ENCODE results near the gene LHX4. TPM values are rescaled to one million over a fixed set of nuclear protein-coding genes. Genes with fewer than 3 reads are reported as not detected.

The LHX4 gene
- total and polyA plus RNA-seq, 2 of the 8 experiments (the other 6 are each of a cell fraction or from before 2014, with no cell fraction given): 0.85 to 4.9 TPM

DNA sequence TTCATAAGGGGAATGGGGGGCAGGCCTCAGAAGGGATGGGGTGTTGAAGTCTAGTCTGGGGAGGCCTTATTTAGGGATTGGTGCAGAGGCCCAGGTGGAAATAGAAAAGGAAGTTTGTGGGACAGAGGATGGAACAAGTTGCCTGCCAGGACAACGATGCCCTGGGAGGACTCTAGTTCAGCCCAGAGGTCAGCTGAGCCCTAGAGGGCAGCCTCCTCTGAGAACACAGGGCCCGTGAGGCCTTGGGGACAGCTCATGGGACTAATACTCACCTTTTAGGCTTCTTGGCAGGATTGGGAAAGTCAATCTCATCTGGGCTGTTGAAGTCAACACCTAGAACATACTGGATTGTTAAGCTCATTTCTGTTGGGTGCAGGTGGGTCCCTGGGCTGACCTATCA lies 43.0 kb downstream of the LHX4 start:
- Histone ChIP-seq H3K4me1 (replicated peaks in 1 of 4; ENCODE audit: control insufficient read depth in 3 of 4, insufficient read depth in 4 of 4, low read length in 3 of 4) (peaks cover 18 to 42% (median 27%) of the 10 kb centered on the region in 4 experiments), H3K23ac (ENCODE audit: insufficient read length) (no peak overlapping the region), H3K4me3 (ENCODE audit: extremely low read depth in 1 of 4, insufficient read depth in 2 of 4, low read depth in 3 of 4, low read length in 4 of 4) (no peak overlapping the region), H2AFZ (ENCODE audit: low read length) (no peak overlapping the region), H3K4me2 (ENCODE audit: insufficient read depth in 1 of 2, low read depth in 2 of 2, low read length in 2 of 2) (no peak overlapping the region), H2BK120ac (replicated peaks; ENCODE audit: low read depth, low read length) (no peak overlapping the region), H2BK15ac (ENCODE audit: low read length) (no peak overlapping the region), H3K27ac (ENCODE audit: low read depth, low read length) (no peak overlapping the region), H2BK20ac (ENCODE audit: low read length) (no peak overlapping the region), H3K14ac (ENCODE audit: insufficient read length) (no peak overlapping the region), H3K4ac (replicated peaks; ENCODE audit: insufficient read length, low read depth, low read length) (no peak overlapping the region), H3K36me3 (ENCODE audit: control insufficient read depth in 2 of 4, insufficient read depth in 4 of 4, low read length in 3 of 4) (peaks cover 0 to 15% (median 3%) of the 10 kb centered on the region in 4 experiments; a peak in 4 of 8 replicates), H3K9ac (replicated peaks in 1 of 4; ENCODE audit: extremely low read depth in 1 of 4, low read depth in 3 of 4, low read length in 3 of 4) (no peak overlapping the region), H4K8ac (ENCODE audit: extremely low read depth, insufficient read depth, low read length) (no peak overlapping the region), H3K79me2 (ENCODE audit: control insufficient read depth in 1 of 2, insufficient read depth in 2 of 2, low read length in 2 of 2) (no peaks in the 10 kb centered on the region), H3K18ac (ENCODE audit: extremely low read depth, low read length) (no peak overlapping the region), H4K20me1 (replicated peaks in 1 of 2; ENCODE audit: control insufficient read depth in 1 of 2, insufficient read depth in 2 of 2, low read length in 2 of 2) (no peaks in the 10 kb centered on the region), H3K56ac (replicated peaks; ENCODE audit: insufficient read length, low read depth, low read length) (no peak overlapping the region), H3K79me1 (ENCODE audit: low read depth, low read length) (no peaks in the 10 kb centered on the region), H2BK12ac (ENCODE audit: low read depth, low read length) (no peak overlapping the region), H3K27me3 (replicated peaks in 1 of 4; ENCODE audit: control insufficient read depth in 3 of 4, extremely low read depth in 1 of 4, insufficient read depth in 3 of 4, low read length in 3 of 4) (no peaks in the 10 kb centered on the region), H2AK5ac (ENCODE audit: low read depth, low read length) (no peak overlapping the region), H2BK5ac (ENCODE audit: low read depth, low read length) (no peak overlapping the region), H3K23me2 (ENCODE audit: low read depth, low read length) (no peaks in the 10 kb centered on the region), H4K5ac (ENCODE audit: insufficient read length, low read depth, low read length) (no peak overlapping the region), H4K91ac (replicated peaks; ENCODE audit: insufficient read length, low read length) (no peak overlapping the region), H3K9me3 (ENCODE audit: insufficient read depth in 2 of 2, low read depth in 1 of 2, low read length in 1 of 2) (peaks cover 4 to 10% of the 10 kb centered on the region in 2 experiments; a peak in 3 of 4 replicates)
- no peak for DNase-seq (ENCODE audit: low read depth in 1 of 2, low spot score in 2 of 2)
- 97% methylated on average over 2 of the region's 2 CpGs; no CpG with 5 or more reads in 1 of the 2 experiments for WGBS, 2 experiments (ENCODE audit: extremely low coverage in 1 of 2, insufficient coverage in 1 of 2, insufficient read length in 1 of 2, insufficient replicate concordance in 2 of 2, low coverage in 1 of 2, low lambda C conversion rate in 2 of 2, missing lambda C conversion rate in 1 of 2)
- ChIA-PET CTCF (ENCODE audit: partially characterized antibody) (interaction anchor here (0.5 to 11.1 kb wide), 10 partner anchors 10 to 142 kb away, joined by 3 to 244 read pairs (median 4); no protein-coding TSS in a partner anchor), POLR2A (ENCODE audit: partially characterized antibody) (interaction anchor here (1.1 to 2.8 kb wide), 3 partner anchors 9 to 73 kb away, joined by 3 to 14 read pairs (median 4); no protein-coding TSS in a partner anchor)
- no peak for FAIRE-seq
- no peak for TF ChIP-seq CTBP2 (IDR thresholded peaks at IDR 0.05; ENCODE audit: borderline replicate concordance, insufficient read depth, insufficient read length, low read length)
- no peak for TF ChIP-seq CEBPB (IDR thresholded peaks at IDR 0.05; ENCODE audit: low read depth, low read length)
- no peak for TF ChIP-seq KDM4A (IDR thresholded peaks at IDR 0.05; ENCODE audit: low read depth, low read length, severe bottlenecking)
- no peak for TF ChIP-seq SIRT6 (IDR thresholded peaks at IDR 0.05; ENCODE audit: low read length)
- TF ChIP-seq, protein P1, sequence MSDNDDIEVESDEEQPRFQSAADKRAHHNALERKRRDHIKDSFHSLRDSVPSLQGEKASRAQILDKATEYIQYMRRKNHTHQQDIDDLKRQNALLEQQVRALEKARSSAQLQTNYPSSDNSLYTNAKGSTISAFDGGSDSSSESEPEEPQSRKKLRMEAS (IDR thresholded peaks at IDR 0.05): no peak
- TF ChIP-seq, protein P2, sequence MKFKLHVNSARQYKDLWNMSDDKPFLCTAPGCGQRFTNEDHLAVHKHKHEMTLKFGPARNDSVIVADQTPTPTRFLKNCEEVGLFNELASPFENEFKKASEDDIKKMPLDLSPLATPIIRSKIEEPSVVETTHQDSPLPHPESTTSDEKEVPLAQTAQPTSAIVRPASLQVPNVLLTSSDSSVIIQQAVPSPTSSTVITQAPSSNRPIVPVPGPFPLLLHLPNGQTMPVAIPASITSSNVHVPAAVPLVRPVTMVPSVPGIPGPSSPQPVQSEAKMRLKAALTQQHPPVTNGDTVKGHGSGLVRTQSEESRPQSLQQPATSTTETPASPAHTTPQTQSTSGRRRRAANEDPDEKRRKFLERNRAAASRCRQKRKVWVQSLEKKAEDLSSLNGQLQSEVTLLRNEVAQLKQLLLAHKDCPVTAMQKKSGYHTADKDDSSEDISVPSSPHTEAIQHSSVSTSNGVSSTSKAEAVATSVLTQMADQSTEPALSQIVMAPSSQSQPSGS (IDR thresholded peaks at IDR 0.05; ENCODE audit: low read length): no peak
- no peak for TF ChIP-seq TBP (IDR thresholded peaks at IDR 0.05; ENCODE audit: low read depth, low read length)

Data from H1 (cell line).